ENCODE data around the gene CMTM1. TPM values are rescaled to one million over a fixed set of nuclear protein-coding genes. Genes with fewer than 3 reads are reported as not detected.

Gene CMTM1
- total RNA-seq, 3 donors from 2014 or later: 3.1 to 6.1 (median 4.8) TPM

GRCh38 chr16:66539623-66540469 is 26.4 kb upstream of the CMTM1 start:
- no peaks in the 10 kb centered on the region for H3K9me3 ChIP-seq
- no peak overlapping the region for H3K4me3 ChIP-seq
- no peaks in the 10 kb centered on the region for H3K4me1 ChIP-seq (ENCODE audit: low read depth)
- ATAC-seq (peak; percentile 49), DNase-seq (no peak)
- H3K36me3 ChIP-seq (ENCODE audit: low read depth): no peaks in the 10 kb centered on the region
- intact Hi-C loops (cut with DNase I, micrococcal nuclease): no loop called here
- TF ChIP-seq CTCF (IDR thresholded peaks at IDR 0.05): no peak

- H3K36me3 ChIP-seq (ENCODE audit: low read depth): no peaks in the 10 kb centered on the region
- DNase-seq (no peak), ATAC-seq (no peak)
- no peak for TF ChIP-seq CTCF (IDR thresholded peaks at IDR 0.05)
- intact Hi-C loops (cut with DNase I, micrococcal nuclease): no loop called here
- no peaks in the 10 kb centered on the region for H3K9me3 ChIP-seq
- H3K4me1 ChIP-seq (ENCODE audit: low read depth): no peaks in the 10 kb centered on the region
- H3K4me3 ChIP-seq: no peak overlapping the region
Observed at GRCh38 chr16:66541388-66542355, 24.6 kb upstream of the CMTM1 start.

GRCh38 chr16:66542396-66542795 is 23.8 kb upstream of the CMTM1 start:
- no peak for ATAC-seq
- intact Hi-C loops (cut with DNase I, micrococcal nuclease): no loop called here

GRCh38 chr16:66543541-66543940 is 22.7 kb upstream of the CMTM1 start:
- H3K4me3 ChIP-seq: no peak overlapping the region
- no peaks in the 10 kb centered on the region for H3K36me3 ChIP-seq (ENCODE audit: low read depth)
- ATAC-seq (no peak), DNase-seq (no peak)
- intact Hi-C loops (cut with DNase I, micrococcal nuclease): no loop called here
- TF ChIP-seq CTCF (IDR thresholded peaks at IDR 0.05): no peak
- no peaks in the 10 kb centered on the region for H3K9me3 ChIP-seq
- peaks cover 1% of the 10 kb centered on the region for H3K4me1 ChIP-seq (ENCODE audit: low read depth)

More at GRCh38 chr16:66542396-66542795, 23.8 kb upstream of the CMTM1 start:
- Histone ChIP-seq H3K9me3 (no peaks in the 10 kb centered on the region), H3K4me3 (no peak overlapping the region), H3K4me1 (ENCODE audit: low read depth) (no peaks in the 10 kb centered on the region), H3K36me3 (ENCODE audit: low read depth) (no peaks in the 10 kb centered on the region)
- no peak for TF ChIP-seq CTCF (IDR thresholded peaks at IDR 0.05)
- DNase-seq: no peak

GRCh38 chr16:66544016-66544757 is 22.1 kb upstream of the CMTM1 start:
- H3K4me3 ChIP-seq: no peak overlapping the region
- DNase-seq: no peak
- H3K9me3 ChIP-seq: no peaks in the 10 kb centered on the region
- H3K4me1 ChIP-seq (ENCODE audit: low read depth): peaks cover 5% of the 10 kb centered on the region
- intact Hi-C loops (cut with DNase I, micrococcal nuclease): no loop called here
- TF ChIP-seq CTCF (IDR thresholded peaks at IDR 0.05): no peak
- H3K36me3 ChIP-seq (ENCODE audit: low read depth): no peaks in the 10 kb centered on the region
- ATAC-seq: no peak
